Esophagus muscularis mucosa (tissue), 4 donors: Measurements from ENCODE around the gene PRR15L. TPM values are rescaled to one million over a fixed set of nuclear protein-coding genes. Genes with fewer than 3 reads are reported as not detected.
"Not testable (repeated sequence)": the region's sequence is repeated elsewhere in the genome, so short reads cannot be mapped to it uniquely, and the experiment has no call there.

Experiments
- DNase-seq: peaks from one replicate; pipeline ENCODE4 v3.0.0-alpha.2; 2017; ENCODE audit errors: extremely low spot score
- H3K27ac ChIP-seq, 4 donors: fragments of 200-600 bp; sonication (generic); replicated peaks in 1 of 4; 1 replicate in 3 of 4; 2 replicates in 1 of 4; pipeline ENCODE4 v1.5.1; 2016 to 2019; ENCODE audit warnings: mild to moderate bottlenecking in 1 of 4
- H3K27me3 ChIP-seq, 4 donors: fragments of 200-600 bp; sonication (generic); one replicate each; pipeline versions ENCODE4 v1.5.1 to v1.6.0; 2016 to 2019
- H3K36me3 ChIP-seq, 4 donors: fragments of 200-600 bp; sonication (generic); one replicate each; pipeline ENCODE4 v1.5.1; 2016 to 2019
- H3K4me1 ChIP-seq, 4 donors: fragments of 200-600 bp; sonication (generic); one replicate each; pipeline ENCODE4 v1.5.1; 2016 to 2019
- H3K4me3 ChIP-seq, 4 donors: fragments of 200-600 bp; sonication (generic); 1 replicate in 2 of 4; 2 replicates in 2 of 4; pipeline ENCODE4 v1.5.1; 2016 to 2019; ENCODE audit warnings: mild to moderate bottlenecking in 4 of 4, moderate library complexity in 1 of 4
- H3K9me3 ChIP-seq, 4 donors: fragments of 200-600 bp; sonication (generic); 1 replicate in 3 of 4; 2 replicates in 1 of 4; pipeline ENCODE4 v1.5.1; 2016 to 2019
- EP300 ChIP-seq: sonication (generic); formaldehyde crosslinking; IDR thresholded peaks from one replicate; pipeline ENCODE4 v1.6.1; 2017; ENCODE audit warnings: antibody characterized with exemption
- POLR2A ChIP-seq: fragments of 450-650 bp; IDR thresholded peaks from one replicate; pipeline ENCODE4 v1.6.1; 2017; ENCODE audit warnings: antibody characterized with exemption, moderate library complexity, mild to moderate bottlenecking, low read depth
- POLR2AphosphoS5 ChIP-seq, 2 donors: sonication (generic); formaldehyde crosslinking; IDR thresholded peaks; one replicate each; pipeline ENCODE4 v1.6.1; 2017; ENCODE audit warnings: antibody characterized with exemption in 2 of 2
- WGBS: methylation state at CpG from one replicate; pipeline ENCODE4 v1.1.5; 2018; 5-methylcytosine and 5-hydroxymethylcytosine counted together
- intact Hi-C: fragments of 100-400 bp; cut with DNase I; formaldehyde crosslinking; loops from one replicate; pipeline ENCODE4 v1.15.1; 2023
- total RNA-seq, 4 donors: library from RNA; depleted of rRNA; stranded (reverse); fragments of >200 nt; gene quantifications; one replicate each; pipeline versions ENCODE4 v1.1.0 to v1.2.1, GENCODE V29; 2016
- TF ChIP-seq, protein P1 (sequence below), 3 experiments: fragments of 200-600 bp in 2 of 3; fragments of 450-650 bp in 1 of 3; sonication (generic) in 2 of 3; IDR thresholded peaks; one replicate each; pipeline ENCODE4 v1.5.1; 2017 to 2019; ENCODE audit warnings: antibody characterized with exemption in 3 of 3, mild to moderate bottlenecking in 2 of 3, moderate library complexity in 1 of 3

Gene PRR15L
- total RNA-seq, 4 donors from 2014 or later: not detected

DNA sequence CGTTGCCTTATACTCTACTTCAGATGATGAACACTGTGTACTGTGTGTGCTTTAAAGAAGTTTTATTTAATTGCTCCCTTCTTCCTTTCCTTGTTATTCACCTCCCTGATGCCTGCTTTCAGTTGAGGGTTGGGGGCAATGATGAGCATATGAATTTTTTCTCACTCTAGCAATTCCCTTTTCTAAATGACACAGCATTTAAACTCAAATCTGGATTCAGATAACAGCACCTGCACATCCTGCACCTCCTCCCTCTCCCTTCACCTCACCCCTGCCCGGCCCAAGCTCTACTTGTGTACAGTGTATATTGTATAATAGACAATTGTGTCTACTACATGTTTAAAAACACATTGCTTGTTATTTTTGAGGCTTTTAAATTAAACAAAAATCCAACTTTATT is 29.3 kb downstream of the PRR15L start:
- Histone ChIP-seq H3K27me3 (no peaks in the 10 kb centered on the region), H3K4me3 (no peak overlapping the region), H3K9me3 (no peaks in the 10 kb centered on the region), H3K36me3 (peaks cover 39 to 74% (median 66%) of the 10 kb centered on the region in 4 donors), H3K27ac (no peak overlapping the region), H3K4me1 (peaks cover 0 to 12% (median 6%) of the 10 kb centered on the region in 4 donors)
- intact Hi-C loops: no loop called here
- DNase-seq: no peak
- TF ChIP-seq EP300 (no peak), POLR2AphosphoS5 (IDR thresholded peaks at IDR 0.05) (no peak), POLR2A (no peak)
- TF ChIP-seq, protein P1, sequence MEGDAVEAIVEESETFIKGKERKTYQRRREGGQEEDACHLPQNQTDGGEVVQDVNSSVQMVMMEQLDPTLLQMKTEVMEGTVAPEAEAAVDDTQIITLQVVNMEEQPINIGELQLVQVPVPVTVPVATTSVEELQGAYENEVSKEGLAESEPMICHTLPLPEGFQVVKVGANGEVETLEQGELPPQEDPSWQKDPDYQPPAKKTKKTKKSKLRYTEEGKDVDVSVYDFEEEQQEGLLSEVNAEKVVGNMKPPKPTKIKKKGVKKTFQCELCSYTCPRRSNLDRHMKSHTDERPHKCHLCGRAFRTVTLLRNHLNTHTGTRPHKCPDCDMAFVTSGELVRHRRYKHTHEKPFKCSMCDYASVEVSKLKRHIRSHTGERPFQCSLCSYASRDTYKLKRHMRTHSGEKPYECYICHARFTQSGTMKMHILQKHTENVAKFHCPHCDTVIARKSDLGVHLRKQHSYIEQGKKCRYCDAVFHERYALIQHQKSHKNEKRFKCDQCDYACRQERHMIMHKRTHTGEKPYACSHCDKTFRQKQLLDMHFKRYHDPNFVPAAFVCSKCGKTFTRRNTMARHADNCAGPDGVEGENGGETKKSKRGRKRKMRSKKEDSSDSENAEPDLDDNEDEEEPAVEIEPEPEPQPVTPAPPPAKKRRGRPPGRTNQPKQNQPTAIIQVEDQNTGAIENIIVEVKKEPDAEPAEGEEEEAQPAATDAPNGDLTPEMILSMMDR (IDR thresholded peaks at IDR 0.05): no peak
- WGBS: 82% methylated on average over 2 of the region's 2 CpGs

DNA sequence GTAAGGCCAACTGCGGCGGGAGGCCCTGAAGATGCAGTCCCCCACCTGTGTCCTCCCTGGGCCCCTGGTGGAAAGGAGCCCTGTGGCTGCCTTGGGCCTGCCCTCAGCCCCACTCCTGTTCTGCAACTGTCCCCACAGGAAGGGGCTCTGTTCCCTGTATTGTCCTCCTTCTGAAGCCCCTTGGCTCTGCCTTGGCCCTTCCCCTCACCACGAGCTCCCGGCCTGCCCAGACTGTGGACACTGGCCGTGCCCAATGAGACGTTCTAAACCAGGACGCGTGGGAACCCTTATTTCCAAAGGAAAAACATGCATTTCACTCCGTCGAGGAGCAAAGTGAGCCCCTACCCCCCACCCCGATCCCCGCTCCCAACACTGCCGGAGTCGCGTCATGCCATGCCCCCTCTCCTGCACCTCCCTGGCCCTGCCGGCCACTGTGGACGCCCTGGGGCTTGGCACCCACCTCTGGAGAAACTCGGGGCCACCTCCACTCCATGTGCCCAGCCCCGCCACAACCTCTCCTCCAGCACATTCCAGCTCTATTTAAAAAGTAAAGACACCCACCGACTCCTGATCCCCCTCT is 29.8 kb downstream of the PRR15L start:
- Histone ChIP-seq H3K4me1 (peaks cover 0 to 12% (median 6%) of the 10 kb centered on the region in 4 donors), H3K27ac (no peak overlapping the region), H3K36me3 (peaks cover 44 to 79% (median 71%) of the 10 kb centered on the region in 4 donors), H3K4me3 (no peak overlapping the region), H3K27me3 (no peaks in the 10 kb centered on the region), H3K9me3 (no peaks in the 10 kb centered on the region)
- intact Hi-C loops: no loop called here
- no peak for TF ChIP-seq POLR2AphosphoS5 (IDR thresholded peaks at IDR 0.05)
- TF ChIP-seq, protein P1 (IDR thresholded peaks at IDR 0.05): no peak
- no peak for TF ChIP-seq EP300
- TF ChIP-seq POLR2A: no peak
- 90% methylated on average over 17 of the region's 20 CpGs for WGBS
- DNase-seq: no peak

DNA sequence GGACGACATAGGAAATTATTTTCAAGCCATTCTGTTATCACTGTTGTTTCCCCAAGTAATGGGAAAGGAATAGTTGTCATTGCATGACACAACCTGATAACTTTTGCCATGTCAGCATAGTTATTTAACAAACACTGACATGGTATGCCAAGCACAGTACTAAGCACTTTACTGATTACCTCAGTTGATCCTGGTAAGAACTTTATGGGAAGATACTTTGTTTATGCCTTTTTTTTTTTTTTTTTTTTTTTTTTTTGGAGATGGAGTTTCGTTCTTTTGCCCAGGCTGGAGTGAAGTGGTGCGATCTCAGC is 32.0 kb downstream of the PRR15L start:
- 94% methylated on average over 3 of the region's 3 CpGs for WGBS
- Histone ChIP-seq H3K4me3 (no peak overlapping the region), H3K27ac (no peak overlapping the region), H3K9me3 (no peaks in the 10 kb centered on the region), H3K4me1 (peaks cover 0 to 12% (median 6%) of the 10 kb centered on the region in 4 donors), H3K36me3 (peaks cover 45 to 82% (median 74%) of the 10 kb centered on the region in 4 donors), H3K27me3 (no peaks in the 10 kb centered on the region)
- DNase-seq: no peak
- intact Hi-C loops: no loop called here
- no peak for TF ChIP-seq EP300
- no peak for TF ChIP-seq POLR2A
- no peak for TF ChIP-seq POLR2AphosphoS5 (IDR thresholded peaks at IDR 0.05)
- TF ChIP-seq, protein P1 (IDR thresholded peaks at IDR 0.05): no peak

DNA sequence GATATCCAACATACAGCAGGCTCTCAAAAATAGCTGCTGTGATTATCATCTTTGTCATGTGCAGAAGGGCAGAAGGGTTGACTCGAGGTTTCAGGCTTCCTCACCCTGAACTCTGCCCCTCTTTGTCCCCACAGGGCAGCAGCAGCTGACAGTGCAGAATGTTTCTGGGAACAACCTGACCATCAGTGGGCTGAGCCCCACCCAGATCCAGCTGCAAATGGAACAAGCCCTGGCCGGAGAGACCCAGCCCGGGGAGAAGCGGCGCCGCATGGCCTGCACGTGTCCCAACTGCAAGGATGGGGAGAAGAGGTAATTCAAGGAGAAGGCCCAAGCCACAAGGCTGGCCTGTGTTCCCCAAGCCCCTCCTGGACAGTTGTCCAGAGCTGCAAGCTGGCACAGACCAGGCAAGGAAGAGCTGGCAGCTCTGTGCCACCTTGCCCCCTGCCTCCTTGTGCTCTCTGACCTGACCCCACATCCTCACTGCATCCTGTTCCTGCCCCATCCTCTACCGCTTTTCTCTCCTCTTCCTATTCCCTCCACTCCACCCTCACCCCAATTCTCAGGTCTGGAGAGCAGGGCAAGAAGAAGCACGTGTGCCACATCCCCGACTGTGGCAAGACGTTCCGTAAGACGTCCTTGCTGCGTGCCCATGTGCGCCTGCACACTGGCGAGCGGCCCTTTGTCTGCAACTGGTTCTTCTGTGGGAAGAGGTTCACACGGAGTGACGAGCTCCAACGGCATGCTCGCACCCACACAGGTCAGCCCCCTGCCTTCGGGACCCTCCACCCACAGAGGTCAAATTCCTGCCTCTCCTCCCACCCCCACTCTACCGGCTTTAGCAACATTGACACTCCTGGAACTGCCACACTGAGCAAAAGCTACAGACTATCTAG is 32.7 kb downstream of the PRR15L start:
- intact Hi-C loops: no loop called here
- Histone ChIP-seq H3K4me1 (peaks cover 0 to 11% (median 6%) of the 10 kb centered on the region in 4 donors), H3K9me3 (no peaks in the 10 kb centered on the region), H3K27ac (no peak overlapping the region), H3K4me3 (no peak overlapping the region), H3K36me3 (peaks cover 45 to 80% (median 68%) of the 10 kb centered on the region in 4 donors), H3K27me3 (no peaks in the 10 kb centered on the region)
- TF ChIP-seq POLR2AphosphoS5 (IDR thresholded peaks at IDR 0.05): no peak
- TF ChIP-seq, protein P1 (IDR thresholded peaks at IDR 0.05): no peak
- DNase-seq: no peak
- WGBS: 84% methylated on average over 23 of the region's 23 CpGs

DNA sequence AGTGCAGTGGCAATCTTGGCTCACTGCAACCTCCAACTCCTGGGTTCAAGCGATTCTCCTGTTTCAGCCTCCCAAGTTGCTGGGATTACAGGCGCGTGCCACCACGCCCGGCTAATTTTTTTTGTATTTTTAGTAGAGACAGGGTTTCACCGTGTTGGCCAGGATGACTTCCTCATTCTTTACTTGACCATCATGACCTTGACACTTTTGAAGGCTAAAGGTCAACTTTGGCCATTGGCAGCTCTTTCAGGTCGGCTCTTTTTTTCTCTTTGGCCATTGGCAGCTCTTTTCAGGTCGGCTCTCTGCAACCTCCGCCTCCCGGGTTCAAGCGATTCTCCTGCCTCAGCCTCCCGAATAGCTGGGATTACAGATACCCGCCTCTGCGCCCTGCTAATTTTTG is 37.8 kb downstream of the PRR15L start:
- H3K4me3 ChIP-seq, H3K27ac ChIP-seq, DNase-seq, H3K27me3 ChIP-seq, H3K9me3 ChIP-seq, intact Hi-C loops: not testable (repeated sequence)
- Histone ChIP-seq H3K36me3 (peaks cover 12 to 53% (median 35%) of the 10 kb centered on the region in 4 donors), H3K4me1 (peaks cover 24 to 36% (median 31%) of the 10 kb centered on the region in 4 donors)
- WGBS: 97% methylated on average over 14 of the region's 14 CpGs
